Vagina (tissue), 2 donors: Measurements from ENCODE around the gene ZGLP1. TPM values are rescaled to one million over a fixed set of nuclear protein-coding genes. Genes with fewer than 3 reads are reported as not detected.

Experiments used
- DNase-seq, 2 donors: peaks; one replicate each; pipeline ENCODE4 v3.0.0-alpha.2; 2017; ENCODE audit errors: extremely low spot score in 2 of 2
- H3K27ac ChIP-seq: fragments of 200-600 bp; sonication (generic); one replicate; pipeline ENCODE4 v1.5.1; 2019
- H3K27me3 ChIP-seq: fragments of 200-600 bp; sonication (generic); one replicate; pipeline ENCODE4 v1.5.1; 2019
- H3K36me3 ChIP-seq, 2 donors: fragments of 200-600 bp; sonication (generic); one replicate each; pipeline ENCODE4 v1.5.1; 2017 to 2019
- H3K4me1 ChIP-seq: fragments of 200-600 bp; sonication (generic); one replicate; pipeline ENCODE4 v1.5.1; 2019
- H3K4me3 ChIP-seq, 2 donors: fragments of 200-600 bp; sonication (generic); 1 replicate in 1 of 2; 2 replicates in 1 of 2; pipeline ENCODE4 v1.5.1; 2016 to 2019
- H3K9me3 ChIP-seq: fragments of 200-600 bp; sonication (generic); one replicate; pipeline ENCODE4 v1.5.1; 2019
- POLR2A ChIP-seq, 2 donors: fragments of 450-650 bp; IDR thresholded peaks; one replicate each; pipeline ENCODE4 v1.6.1; 2017; ENCODE audit warnings: antibody characterized with exemption in 2 of 2, mild to moderate bottlenecking in 2 of 2, moderate library complexity in 2 of 2
- POLR2AphosphoS5 ChIP-seq, 2 donors: sonication (generic); formaldehyde crosslinking; IDR thresholded peaks; one replicate each; pipeline ENCODE4 v1.9.0; 2017; ENCODE audit warnings: antibody characterized with exemption in 2 of 2, mild to moderate bottlenecking in 2 of 2, low read depth in 1 of 2; ENCODE audit not compliant: insufficient read depth in 1 of 2
- intact Hi-C: fragments of 100-400 bp; cut with DNase I; formaldehyde crosslinking; loops from one replicate; pipeline ENCODE4 v1.15.1; 2023
- total RNA-seq: library from RNA; depleted of rRNA; stranded (reverse); fragments of >200 nt; gene quantifications from one replicate; pipeline ENCODE4 v1.2.3, GENCODE V29; 2016
- TF ChIP-seq, protein P1 (sequence below), 3 experiments: fragments of 450-650 bp in 2 of 3; fragments of 200-600 bp in 1 of 3; sonication (generic) in 1 of 3; IDR thresholded peaks; one replicate each; pipeline ENCODE4 v1.5.1; 2017 to 2019; ENCODE audit warnings: antibody characterized with exemption in 3 of 3, mild to moderate bottlenecking in 2 of 3, moderate library complexity in 2 of 3

ZGLP1 gene
- total RNA-seq, 1 donor from 2014 or later: 5.2 TPM

DNA sequence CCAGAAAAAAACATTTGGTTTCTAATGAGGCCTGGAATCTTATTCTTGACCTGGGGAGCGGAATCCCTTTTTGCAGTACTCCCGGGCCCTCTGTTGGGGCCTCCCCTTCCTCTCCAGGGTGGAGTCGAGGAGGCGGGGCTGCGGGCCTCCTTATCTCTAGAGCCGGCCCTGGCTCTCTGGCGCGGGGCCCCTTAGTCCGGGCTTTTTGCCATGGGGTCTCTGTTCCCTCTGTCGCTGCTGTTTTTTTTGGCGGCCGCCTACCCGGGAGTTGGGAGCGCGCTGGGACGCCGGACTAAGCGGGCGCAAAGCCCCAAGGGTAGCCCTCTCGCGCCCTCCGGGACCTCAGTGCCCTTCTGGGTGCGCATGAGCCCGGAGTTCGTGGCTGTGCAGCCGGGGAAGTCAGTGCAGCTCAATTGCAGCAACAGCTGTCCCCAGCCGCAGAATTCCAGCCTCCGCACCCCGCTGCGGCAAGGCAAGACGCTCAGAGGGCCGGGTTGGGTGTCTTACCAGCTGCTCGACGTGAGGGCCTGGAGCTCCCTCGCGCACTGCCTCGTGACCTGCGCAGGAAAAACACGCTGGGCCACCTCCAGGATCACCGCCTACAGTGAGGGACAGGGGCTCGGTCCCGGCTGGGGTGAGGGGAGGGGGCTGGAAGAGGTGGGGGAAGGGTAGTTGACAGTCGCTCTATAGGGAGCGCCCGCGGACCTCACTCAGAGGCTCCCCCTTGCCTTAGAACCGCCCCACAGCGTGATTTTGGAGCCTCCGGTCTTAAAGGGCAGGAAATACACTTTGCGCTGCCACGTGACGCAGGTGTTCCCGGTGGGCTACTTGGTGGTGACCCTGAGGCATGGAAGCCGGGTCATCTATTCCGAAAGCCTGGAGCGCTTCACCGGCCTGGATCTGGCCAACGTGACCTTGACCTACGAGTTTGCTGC lies 22.5 kb downstream of the ZGLP1 start, which contains the start of gene ICAM4:
Gene ICAM4, plus strand, starts transcription at position 153 of the 935 bp plus-strand sequence. Its CDS starts 58 bp downstream, at position 211.
- DNase-seq: no peak
- H3K4me3 ChIP-seq: no peak within 1 kb of the TSS
- intact Hi-C loops: no loop called here
- peaks cover 0 to 19% of the 10 kb centered on the region in 2 donors for H3K36me3 ChIP-seq
- H3K4me1 ChIP-seq: peaks cover 65% of the 10 kb centered on the region
- H3K27ac ChIP-seq: no peak within 1 kb of the TSS
- H3K9me3 ChIP-seq: no peaks in the 10 kb centered on the region
- TF ChIP-seq POLR2A (IDR thresholded peaks at IDR 0.05): no peak
- no peak for TF ChIP-seq POLR2AphosphoS5 (IDR thresholded peaks at IDR 0.05; ENCODE audit: insufficient read depth in 1 of 2, low read depth in 1 of 2)
- TF ChIP-seq, protein P1, sequence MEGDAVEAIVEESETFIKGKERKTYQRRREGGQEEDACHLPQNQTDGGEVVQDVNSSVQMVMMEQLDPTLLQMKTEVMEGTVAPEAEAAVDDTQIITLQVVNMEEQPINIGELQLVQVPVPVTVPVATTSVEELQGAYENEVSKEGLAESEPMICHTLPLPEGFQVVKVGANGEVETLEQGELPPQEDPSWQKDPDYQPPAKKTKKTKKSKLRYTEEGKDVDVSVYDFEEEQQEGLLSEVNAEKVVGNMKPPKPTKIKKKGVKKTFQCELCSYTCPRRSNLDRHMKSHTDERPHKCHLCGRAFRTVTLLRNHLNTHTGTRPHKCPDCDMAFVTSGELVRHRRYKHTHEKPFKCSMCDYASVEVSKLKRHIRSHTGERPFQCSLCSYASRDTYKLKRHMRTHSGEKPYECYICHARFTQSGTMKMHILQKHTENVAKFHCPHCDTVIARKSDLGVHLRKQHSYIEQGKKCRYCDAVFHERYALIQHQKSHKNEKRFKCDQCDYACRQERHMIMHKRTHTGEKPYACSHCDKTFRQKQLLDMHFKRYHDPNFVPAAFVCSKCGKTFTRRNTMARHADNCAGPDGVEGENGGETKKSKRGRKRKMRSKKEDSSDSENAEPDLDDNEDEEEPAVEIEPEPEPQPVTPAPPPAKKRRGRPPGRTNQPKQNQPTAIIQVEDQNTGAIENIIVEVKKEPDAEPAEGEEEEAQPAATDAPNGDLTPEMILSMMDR (IDR thresholded peaks at IDR 0.05): no peak
- H3K27me3 ChIP-seq: peaks cover 6% of the 10 kb centered on the region

DNA sequence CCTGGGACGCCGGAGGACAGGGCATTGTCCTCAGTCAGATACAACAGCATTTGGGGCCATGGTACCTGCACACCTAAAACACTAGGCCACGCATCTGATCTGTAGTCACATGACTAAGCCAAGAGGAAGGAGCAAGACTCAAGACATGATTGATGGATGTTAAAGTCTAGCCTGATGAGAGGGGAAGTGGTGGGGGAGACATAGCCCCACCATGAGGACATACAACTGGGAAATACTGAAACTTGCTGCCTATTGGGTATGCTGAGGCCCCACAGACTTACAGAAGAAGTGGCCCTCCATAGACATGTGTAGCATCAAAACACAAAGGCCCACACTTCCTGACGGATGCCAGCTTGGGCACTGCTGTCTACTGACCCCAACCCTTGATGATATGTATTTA lies 24.2 kb downstream of the ZGLP1 start:
- H3K27ac ChIP-seq: no peak overlapping the region
- peaks cover 48% of the 10 kb centered on the region for H3K4me1 ChIP-seq
- H3K27me3 ChIP-seq: peaks cover 6% of the 10 kb centered on the region
- no peak for DNase-seq
- H3K9me3 ChIP-seq: no peaks in the 10 kb centered on the region
- H3K4me3 ChIP-seq: no peak overlapping the region
- intact Hi-C loops: no loop called here
- TF ChIP-seq, protein P1 (IDR thresholded peaks at IDR 0.05): no peak
- TF ChIP-seq POLR2AphosphoS5 (IDR thresholded peaks at IDR 0.05; ENCODE audit: insufficient read depth in 1 of 2, low read depth in 1 of 2) (no peak), POLR2A (IDR thresholded peaks at IDR 0.05) (no peak)
- H3K36me3 ChIP-seq: peaks cover 0 to 19% of the 10 kb centered on the region in 2 donors

DNA sequence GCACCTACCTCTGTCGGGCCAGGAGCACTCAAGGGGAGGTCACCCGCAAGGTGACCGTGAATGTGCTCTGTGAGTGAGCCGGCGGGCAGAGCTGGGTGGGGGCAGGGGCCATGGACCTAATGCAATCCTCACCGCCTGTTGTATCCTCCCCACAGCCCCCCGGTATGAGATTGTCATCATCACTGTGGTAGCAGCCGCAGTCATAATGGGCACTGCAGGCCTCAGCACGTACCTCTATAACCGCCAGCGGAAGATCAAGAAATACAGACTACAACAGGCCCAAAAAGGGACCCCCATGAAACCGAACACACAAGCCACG lies 24.7 kb downstream of the ZGLP1 start:
- peaks cover 43% of the 10 kb centered on the region for H3K4me1 ChIP-seq
- H3K4me3 ChIP-seq: no peak overlapping the region
- no peak overlapping the region for H3K27ac ChIP-seq
- intact Hi-C loops: no loop called here
- H3K36me3 ChIP-seq: peaks cover 0 to 19% of the 10 kb centered on the region in 2 donors
- no peak for DNase-seq
- H3K27me3 ChIP-seq: peaks cover 6% of the 10 kb centered on the region
- TF ChIP-seq POLR2A (IDR thresholded peaks at IDR 0.05) (no peak), POLR2AphosphoS5 (IDR thresholded peaks at IDR 0.05; ENCODE audit: insufficient read depth in 1 of 2, low read depth in 1 of 2) (no peak)
- TF ChIP-seq, protein P1 (IDR thresholded peaks at IDR 0.05): no peak
- no peaks in the 10 kb centered on the region for H3K9me3 ChIP-seq

DNA sequence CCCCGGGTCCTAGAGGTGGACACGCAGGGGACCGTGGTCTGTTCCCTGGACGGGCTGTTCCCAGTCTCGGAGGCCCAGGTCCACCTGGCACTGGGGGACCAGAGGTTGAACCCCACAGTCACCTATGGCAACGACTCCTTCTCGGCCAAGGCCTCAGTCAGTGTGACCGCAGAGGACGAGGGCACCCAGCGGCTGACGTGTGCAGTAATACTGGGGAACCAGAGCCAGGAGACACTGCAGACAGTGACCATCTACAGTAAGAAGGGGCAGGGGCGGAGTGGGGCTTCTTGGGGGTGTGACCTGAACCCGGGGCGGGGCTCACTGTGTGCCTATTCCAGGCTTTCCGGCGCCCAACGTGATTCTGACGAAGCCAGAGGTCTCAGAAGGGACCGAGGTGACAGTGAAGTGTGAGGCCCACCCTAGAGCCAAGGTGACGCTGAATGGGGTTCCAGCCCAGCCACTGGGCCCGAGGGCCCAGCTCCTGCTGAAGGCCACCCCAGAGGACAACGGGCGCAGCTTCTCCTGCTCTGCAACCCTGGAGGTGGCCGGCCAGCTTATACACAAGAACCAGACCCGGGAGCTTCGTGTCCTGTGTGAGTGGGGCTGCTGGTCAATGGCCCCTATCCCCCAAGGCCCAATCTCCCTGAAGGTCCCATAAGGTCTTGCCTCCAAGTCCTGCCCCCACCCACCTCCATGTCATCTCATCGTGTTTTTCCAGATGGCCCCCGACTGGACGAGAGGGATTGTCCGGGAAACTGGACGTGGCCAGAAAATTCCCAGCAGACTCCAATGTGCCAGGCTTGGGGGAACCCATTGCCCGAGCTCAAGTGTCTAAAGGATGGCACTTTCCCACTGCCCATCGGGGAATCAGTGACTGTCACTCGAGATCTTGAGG lies 25.3 kb downstream of the ZGLP1 start:
- peaks cover 0 to 19% of the 10 kb centered on the region in 2 donors for H3K36me3 ChIP-seq
- intact Hi-C loops: no loop called here
- H3K4me3 ChIP-seq: no peak overlapping the region
- no peak for TF ChIP-seq POLR2AphosphoS5 (IDR thresholded peaks at IDR 0.05; ENCODE audit: insufficient read depth in 1 of 2, low read depth in 1 of 2)
- TF ChIP-seq POLR2A (IDR thresholded peaks at IDR 0.05): no peak
- TF ChIP-seq, protein P1 (IDR thresholded peaks at IDR 0.05): no peak
- no peaks in the 10 kb centered on the region for H3K9me3 ChIP-seq
- H3K27me3 ChIP-seq: peaks cover 5% of the 10 kb centered on the region
- H3K4me1 ChIP-seq: peaks cover 37% of the 10 kb centered on the region
- peak in 1 of 2 donors; percentile 91 for DNase-seq
- H3K27ac ChIP-seq: no peak overlapping the region
